Lung microvascular endothelial cell (primary cell): Measurements from ENCODE around the gene NOP9. TPM values are rescaled to one million over a fixed set of nuclear protein-coding genes. Genes with fewer than 3 reads are reported as not detected.

ENCODE experiments used
- DNase-seq, 2 donors: peaks; one replicate each; pipeline versions ENCODE4 v3.0.0 to v3.0.0-alpha.2; 2010; ENCODE audit warnings: low read depth in 2 of 2
- total RNA-seq: library from RNA; depleted of rRNA; stranded (reverse); fragments of >200 nt; gene quantifications from 2 replicates; pipeline ENCODE4 v1.2.1, GENCODE V29; 2014

The NOP9 gene
- total RNA-seq, 1 donor from 2014 or later: 20.4 TPM

- DNase-seq: no peak
Measured at GRCh38 chr14:24309538-24310264, 10.1 kb downstream of the NOP9 start, which contains the start of gene LTB4R2. LTB4R2 (plus strand) TSS chr14:24310140; CDS start chr14:24310665, 525 bp downstream.

GRCh38 chr14:24310265-24310645 lies 10.6 kb downstream of the NOP9 start:
- DNase-seq: no peak

- DNase-seq: peak; percentile 87 to 95
Measured at GRCh38 chr14:24310646-24311604, 11.3 kb downstream of the NOP9 start, which contains the start of gene LTB4R. LTB4R (plus strand) TSS chr14:24311502; CDS start chr14:24315652, 4,150 bp downstream.

GRCh38 chr14:24311837-24312615 lies 12.4 kb downstream of the NOP9 start:
- DNase-seq: no peak

GRCh38 chr14:24312736-24313507 lies 13.3 kb downstream of the NOP9 start:
- peak; percentile 78 to 92 for DNase-seq

- no peak for DNase-seq
Measured at GRCh38 chr14:24313913-24314312, 14.3 kb downstream of the NOP9 start.

GRCh38 chr14:24314377-24315193 lies 14.9 kb downstream of the NOP9 start:
- no peak for DNase-seq

GRCh38 chr14:24315243-24315806 lies 15.7 kb downstream of the NOP9 start:
- DNase-seq: no peak

- DNase-seq: peak; percentile 66 to 80
Measured at GRCh38 chr14:24315807-24316596, 16.4 kb downstream of the NOP9 start.

- no peak for DNase-seq
Measured at GRCh38 chr14:24316597-24316950, 16.9 kb downstream of the NOP9 start.

- DNase-seq: peak in 1 of 2 donors; percentile 29
Measured at GRCh38 chr14:24317141-24317928, 17.7 kb downstream of the NOP9 start.

GRCh38 chr14:24321212-24321975 lies 21.7 kb downstream of the NOP9 start:
- no peak for DNase-seq

- no peak for DNase-seq
Measured at GRCh38 chr14:24322672-24323071, 23.0 kb downstream of the NOP9 start.

- DNase-seq: no peak
Measured at GRCh38 chr14:24323341-24323740, 23.7 kb downstream of the NOP9 start.

GRCh38 chr14:24324024-24324423 lies 24.4 kb downstream of the NOP9 start:
- DNase-seq: no peak

- DNase-seq: no peak
Measured at GRCh38 chr14:24325041-24325530, 25.4 kb downstream of the NOP9 start.

- no peak for DNase-seq
Measured at GRCh38 chr14:24325963-24326362, 26.3 kb downstream of the NOP9 start.
